HG03439 (cell line): Measurements from ENCODE around the gene TMEM225B.
"Not testable (repeated sequence)": the region's sequence is repeated elsewhere in the genome, so short reads cannot be mapped to it uniquely, and the experiment has no call there.

Source experiments
- ATAC-seq: cut with Tn5 transposase; IDR thresholded peaks from one replicate; pipeline ENCODE4 v1.9.1; 2021; ENCODE audit warnings: mild to moderate bottlenecking, moderate library complexity; ENCODE audit not compliant: unreplicated experiment

The TMEM225B gene

DNA sequence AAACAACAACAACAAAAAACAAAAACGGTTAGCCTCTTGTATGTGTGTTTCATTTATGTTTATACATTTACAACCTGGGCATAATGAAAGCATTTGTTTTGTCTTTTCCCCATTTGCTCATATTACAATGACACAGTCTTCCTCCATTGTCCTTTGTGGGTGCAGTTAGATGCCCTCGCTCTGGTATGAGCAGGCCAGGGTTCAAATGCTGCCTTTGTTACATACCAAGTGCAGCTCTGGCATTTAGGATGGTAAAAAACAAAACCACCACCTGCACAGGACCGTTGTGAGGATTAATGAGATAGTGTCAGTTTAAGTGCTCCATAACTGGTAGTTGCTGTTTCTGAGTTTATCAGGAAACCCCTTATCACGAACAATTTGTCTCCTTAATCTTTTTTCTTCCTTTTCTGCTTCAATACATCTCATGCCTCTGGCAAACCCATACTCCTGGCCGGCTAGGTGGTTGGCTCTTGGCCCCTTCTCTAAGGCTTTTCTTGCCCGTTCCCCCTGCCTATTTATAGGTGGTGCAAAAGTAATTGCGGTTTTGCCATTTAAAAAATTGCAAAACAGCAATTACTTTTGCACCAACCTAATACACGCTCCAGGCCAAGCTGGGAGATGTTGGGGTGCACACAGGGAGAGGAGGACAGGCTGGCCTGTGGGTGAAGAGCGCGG lies 18.6 kb upstream of the TMEM225B start:
- ATAC-seq: no peak

DNA sequence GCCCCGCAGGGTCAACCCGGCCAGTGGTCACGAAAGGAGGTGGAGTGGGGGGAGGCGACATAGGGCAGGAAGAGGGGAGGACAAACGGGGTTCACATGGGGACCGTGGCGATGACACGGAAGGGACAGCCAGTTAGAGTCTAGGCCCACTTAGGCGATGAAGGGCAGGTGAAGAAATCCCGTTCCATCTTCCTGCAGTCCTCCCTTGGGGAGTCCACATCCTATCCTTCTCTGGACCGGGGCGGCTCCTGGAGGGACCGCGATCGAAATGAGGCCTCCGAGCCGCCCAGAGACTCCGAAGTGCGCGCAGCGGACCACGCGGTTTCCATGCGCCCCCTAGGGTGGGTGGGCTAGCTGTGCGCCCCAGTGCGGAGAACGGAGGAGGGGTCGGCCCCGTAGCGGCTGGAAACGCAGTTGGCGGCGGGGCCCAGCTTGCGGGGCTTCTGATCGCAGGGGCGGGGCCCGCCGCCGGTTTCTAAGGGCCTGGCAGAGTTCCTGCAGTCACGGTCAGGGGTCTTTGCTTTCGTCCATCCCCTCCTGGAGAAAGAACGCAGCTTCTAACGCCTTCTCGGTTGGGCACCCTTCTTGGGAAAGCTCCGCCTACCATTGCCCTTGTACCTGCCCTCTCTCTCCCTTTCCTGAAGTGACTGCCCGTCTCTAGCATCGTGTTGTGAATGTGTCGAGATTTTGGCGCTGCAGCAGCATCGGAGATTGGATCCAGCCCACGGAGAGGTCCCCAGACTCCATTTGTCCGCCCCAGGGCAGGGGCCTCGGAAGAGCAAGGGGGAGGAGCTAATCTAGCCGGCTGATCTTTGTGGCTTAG lies 17.9 kb upstream of the TMEM225B start:
- ATAC-seq: no peak

DNA sequence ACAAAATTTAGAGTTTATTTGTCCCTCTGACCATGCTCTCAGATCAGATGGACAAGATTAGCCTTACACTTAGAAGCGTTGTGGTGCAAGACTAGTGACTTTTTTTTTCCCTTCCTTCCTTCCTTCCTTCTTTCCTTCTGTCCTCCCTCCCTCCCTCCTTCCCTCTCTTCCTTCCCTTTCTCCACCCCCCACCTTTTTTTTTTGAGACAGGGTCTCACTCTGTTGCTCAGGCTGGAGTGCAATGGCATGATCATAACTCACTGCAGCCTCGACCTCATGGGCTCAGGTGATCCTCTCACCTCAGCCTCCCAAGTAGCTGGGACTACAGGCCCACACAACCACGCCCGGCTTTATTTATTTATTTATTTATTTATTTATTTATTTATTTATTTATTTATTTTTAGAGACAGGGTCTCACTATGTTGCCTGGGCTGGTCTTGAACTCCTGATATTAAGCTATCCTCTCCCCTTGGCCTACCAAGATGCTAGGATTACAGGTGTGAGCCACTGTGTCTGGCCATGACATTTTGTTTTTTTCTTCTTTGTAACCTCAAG lies 17.2 kb upstream of the TMEM225B start:
- not testable (repeated sequence) for ATAC-seq

DNA sequence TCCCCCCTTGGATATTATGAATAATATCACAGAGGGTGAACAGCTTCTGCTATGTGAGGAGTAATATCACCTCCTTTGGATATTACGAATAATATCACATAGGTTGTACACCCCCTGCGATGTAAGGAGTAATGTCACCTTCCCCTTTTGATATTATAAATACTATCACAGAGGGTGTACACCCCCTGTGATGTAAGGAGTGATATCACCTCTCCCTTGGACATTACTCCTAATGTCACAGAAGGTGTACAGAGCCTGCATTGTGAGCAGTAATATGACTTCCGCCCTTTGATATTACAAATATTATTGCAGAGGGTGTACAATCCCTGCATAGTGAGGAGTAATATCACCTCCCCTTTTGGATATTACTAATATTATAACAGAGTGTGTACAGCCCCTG lies 9.2 kb upstream of the TMEM225B start:
- no peak for ATAC-seq

DNA sequence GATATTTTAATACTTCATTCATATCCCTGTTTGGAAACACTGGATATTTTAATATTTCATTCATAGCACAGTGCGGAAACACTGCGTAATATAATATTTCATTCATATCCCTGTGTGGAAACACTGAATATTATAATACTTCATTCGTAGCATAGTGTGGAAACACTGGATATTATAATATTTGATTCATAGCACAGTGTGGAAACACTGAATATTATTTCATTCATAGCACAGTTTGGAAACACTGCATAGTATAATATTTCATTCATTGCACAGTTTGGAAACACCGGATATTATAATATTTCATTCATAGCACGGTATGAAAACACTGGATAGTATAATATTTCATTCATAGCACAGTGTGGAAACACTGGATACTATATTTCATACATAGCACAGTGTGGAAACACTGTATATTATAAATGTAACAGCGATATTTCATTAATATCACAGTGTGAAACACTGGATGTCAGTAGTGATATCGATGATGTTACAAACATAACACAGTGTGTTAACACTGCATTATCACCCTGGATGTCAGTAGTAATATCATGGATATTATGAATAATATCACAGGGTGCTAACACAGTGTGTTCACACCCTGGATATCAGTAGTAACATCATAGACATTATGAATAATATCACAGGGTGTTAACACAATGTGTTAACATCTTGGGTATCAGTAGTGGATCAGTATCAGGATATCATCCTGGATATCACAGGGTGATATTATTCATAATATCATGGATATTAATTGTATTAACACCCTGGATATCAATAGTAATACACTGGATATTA lies 2.9 kb upstream of the TMEM225B start:
- ATAC-seq: no peak

DNA sequence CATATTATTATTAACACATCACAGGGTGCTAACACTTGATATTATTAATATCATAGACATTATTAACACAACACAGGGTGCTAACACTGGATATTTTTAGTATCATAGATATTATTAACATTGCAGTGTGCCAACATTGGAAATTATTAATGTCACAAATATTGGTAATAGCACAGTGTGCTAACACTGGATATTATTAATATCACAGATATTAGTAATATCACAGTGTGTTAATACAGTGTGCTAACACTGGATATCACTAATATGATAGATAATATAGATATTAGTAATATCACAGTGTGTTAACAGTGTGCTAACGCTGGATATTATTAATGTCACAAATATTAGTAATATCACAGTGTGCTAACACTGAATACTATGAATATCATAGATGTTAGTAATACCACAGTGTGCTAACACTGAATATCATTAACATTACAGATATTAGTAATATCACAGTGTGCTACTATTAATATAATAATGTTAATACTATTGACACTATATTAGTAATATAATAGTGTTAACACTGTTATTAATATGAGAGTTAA lies 1.6 kb upstream of the TMEM225B start:
- ATAC-seq: no peak

DNA sequence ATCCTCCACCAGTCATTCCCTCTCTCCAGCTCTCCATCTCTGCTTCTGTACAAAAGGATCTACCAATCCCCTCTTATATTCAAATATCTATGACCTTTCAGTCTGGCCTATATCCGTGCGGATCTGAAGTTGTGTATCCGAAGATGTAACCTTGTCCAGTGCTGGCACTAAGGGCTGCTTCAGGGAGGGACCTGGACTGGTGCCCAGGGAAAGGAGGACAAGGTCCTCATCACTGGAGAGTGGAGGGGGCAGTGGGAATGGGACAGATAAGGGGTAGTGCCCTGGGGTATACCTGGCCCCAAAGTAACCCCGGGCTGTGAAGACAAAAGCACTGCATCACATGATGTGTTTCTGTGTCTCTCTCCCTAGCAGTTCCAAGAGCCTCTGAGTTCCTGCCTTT lies 1.8 kb downstream of the TMEM225B start:
- ATAC-seq: no peak

DNA sequence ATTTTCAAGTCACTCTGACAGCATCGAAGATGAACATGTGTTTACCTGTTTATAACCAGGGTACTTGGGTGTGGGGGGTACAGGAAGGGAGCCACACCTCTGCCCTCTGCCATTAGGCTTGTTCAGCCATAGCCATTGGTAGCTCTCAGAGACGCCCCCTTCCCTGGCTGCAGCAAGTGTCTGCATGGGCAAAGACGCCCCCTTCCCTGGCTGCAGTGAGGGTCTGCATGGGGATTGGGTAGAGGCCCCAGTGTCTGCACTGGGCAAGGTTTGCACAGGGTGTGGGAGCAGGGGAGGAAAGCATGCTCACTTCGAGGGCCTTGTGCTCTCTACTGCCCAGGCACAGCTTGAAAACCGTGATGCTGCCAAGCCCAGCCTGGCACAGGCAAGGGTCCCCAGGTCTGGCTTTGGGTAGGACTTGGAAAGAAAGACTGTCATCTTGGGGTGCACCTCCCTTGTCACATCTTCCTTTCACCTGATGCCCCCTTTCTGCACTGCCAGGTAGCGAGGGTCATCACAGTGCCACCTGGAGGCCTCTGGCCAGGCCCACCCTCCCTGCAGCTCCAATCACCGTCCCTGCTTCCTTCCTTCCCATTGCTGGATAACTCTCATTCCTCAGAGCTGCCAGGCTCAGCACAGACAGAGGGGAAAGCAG lies 3.7 kb downstream of the TMEM225B start:
- ATAC-seq: no peak

DNA sequence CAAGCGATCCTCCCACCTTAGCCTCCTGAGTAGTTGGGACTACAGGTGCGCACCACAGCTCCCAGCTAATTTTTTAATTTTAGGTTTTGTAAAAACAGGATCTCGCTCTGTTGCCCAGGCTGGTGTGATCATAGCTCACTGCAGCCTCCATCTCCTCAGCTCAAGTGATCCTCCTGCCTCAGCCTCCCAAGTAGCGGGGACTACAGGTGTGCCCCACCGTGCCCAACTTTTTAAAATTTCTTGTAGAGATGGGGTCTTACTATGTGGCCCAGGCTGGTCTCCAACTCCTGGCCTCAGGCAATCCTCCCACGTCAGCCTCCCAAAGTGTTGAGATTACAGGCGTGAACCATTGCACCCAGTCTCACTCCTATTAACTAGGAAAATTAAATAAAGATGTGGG lies 7.5 kb downstream of the TMEM225B start:
- ATAC-seq: no peak

DNA sequence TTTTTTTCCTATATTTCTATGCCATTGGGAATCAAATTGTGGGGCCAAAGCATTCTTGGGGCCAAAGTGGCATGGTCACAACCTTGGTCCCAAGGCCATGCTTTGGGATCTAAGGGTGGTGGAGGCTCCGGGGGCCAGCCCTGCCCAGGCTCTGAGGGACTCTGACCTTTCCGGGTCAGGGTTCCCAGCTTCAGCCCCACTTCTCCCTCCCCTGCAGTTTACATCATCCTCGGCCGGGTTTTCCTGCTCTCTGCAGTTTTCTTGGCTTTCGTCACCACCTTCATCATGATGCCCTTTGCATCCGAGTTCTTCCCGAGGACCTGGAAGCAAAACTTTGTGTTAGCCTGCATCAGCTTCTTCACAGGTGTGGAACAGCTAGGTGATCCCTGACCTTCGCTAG lies 8.5 kb downstream of the TMEM225B start:
- ATAC-seq: no peak

DNA sequence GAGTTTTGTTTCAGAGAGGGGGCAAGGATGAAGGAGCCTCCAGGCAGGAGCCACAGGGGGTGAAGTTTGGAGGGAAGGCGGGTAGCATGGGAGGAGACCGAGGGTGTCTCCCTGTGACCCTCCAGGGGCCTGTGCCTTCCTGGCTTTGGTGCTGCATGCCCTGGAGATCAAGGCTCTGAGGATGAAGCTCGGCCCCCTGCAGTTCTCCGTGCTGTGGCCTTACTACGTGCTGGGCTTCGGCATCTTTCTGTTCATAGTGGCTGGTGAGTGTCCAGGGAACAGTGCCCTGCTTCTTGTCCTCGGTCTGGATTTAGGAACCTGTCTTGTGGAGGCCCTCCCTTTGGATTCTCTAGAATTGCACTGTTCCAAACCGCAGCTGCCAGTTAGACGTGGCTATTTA lies 9.5 kb downstream of the TMEM225B start:
- no peak for ATAC-seq

DNA sequence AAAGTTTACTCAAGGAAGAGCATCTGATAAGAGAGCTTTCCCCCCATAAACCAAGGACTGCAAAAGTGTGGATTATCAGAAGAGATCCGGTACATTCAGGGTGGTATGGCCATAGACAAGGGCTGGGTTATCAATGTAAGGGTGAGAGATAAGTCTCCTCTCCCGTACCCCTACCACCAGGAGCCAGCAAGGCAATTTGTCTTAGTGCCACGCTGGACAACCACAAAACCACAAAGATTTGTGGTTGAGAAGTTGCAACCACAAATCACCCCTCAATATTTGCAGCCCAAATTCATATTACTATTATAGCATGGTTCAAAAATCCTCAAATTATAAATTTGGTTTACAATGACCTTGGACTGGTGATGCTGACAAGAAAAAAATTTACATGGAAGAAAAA lies 16.4 kb downstream of the TMEM225B start:
- ATAC-seq: no peak

DNA sequence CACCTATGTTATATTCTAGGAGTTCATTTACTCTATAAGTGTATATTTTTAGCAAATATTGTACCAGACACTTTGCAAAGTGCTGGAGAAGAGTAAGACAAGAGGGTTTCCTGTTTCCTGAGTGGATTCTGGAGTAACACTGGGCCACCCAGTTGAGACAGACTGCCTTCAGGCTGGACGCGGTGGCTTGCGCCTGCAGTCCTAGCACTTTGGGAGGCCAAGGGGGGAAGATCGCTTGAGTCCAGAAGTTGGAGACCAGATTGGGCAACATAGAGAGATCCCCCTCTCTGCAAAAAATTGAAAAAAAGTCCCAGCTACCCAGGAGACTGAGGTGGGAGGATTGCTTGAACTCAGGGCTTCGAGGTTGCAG lies 17.9 kb downstream of the TMEM225B start:
- no peak for ATAC-seq

DNA sequence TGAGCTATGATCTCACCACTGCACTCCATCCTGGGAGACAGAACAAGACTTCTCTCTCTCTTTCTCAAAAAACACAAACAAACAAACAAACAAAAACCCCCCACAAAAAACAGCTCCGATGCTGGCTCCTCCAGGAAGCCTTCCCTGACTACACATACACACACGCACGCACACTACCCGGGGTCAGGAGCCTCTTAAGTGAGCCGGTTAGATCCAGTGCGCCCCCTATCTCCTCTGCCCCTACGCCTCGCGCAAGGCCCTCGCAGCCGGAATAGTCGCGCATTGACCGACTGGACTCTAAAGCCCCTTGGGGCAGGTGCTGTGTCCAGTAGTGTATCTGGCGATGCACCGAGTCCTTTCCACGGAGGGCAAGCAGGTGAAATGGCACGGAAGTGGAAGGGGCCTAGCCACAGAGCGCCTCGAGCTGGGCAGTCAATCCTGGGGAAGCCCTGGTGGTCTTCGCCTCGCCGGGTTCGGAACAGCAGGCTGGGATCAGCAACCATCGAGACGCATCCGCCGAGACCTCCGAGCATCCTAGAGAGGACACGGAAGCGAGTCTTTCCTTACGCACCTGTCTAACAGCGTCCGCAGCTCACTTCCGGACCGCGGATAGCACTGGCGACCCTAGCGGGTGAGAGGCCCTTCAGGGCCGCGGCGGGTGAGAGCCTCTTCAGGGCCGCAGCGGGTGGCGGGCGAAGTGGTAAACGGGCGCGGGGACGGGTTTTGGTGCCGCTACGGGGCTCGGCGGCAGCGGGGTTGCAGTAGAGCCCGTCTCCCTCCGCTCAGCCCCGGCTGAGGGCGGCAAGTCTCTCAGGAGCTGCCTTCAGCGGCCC lies 18.5 kb downstream of the TMEM225B start, which contains the start of gene ZSCAN25:
ZSCAN25 (plus strand) TSS at position 588 of the 833 bp plus-strand sequence. CDS start 2,661 bp downstream, outside the sequence.
- peak; percentile 94 for ATAC-seq

DNA sequence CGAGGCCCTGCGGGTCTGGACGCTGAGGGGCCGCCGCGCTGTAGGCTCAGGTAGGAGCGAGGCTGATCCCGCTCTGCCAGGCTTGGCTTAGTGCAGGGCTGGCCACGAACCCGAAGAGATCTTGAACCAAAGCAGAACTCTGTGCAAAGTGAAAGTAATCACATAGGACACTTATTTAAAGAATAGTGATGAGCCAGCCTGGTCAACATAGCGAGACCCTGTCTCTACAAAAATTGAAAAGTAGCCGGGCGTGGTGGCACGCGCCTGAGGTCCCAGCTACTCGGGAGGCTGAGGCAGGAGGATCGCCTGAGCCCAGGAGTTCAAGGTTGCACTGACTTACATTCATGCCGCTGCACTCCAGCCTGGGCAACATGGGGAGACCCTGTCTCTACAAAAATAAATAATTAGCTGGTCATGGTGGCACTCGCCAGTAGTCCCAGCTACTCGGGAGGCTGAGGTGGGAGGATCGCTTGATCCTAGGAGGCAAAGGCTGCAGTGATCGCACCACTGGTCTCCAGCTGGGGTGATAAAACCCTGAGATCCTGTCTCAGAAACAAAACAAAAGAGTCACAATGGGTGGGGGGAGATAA lies 19.2 kb downstream of the TMEM225B start:
- ATAC-seq: no peak

DNA sequence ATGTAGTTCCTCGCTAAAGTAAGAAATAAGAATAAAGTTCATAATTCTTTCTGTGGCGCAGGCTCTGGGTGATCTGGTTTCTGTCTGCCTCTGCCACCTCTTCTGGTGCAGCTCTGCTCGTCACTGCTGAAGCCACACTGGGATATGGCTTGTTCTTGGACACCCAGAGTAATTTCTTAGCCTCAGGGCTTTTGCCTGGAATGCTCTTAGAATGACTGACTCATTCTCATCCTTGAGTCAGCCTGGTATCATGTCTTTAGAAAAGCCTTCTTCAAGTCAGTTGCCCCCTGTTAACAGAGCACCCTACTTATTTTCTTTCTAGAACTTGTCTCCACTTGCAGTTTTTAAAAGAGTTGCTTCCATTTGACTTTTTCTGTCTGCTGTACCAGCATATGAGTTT lies 20.7 kb downstream of the TMEM225B start:
- no peak for ATAC-seq

DNA sequence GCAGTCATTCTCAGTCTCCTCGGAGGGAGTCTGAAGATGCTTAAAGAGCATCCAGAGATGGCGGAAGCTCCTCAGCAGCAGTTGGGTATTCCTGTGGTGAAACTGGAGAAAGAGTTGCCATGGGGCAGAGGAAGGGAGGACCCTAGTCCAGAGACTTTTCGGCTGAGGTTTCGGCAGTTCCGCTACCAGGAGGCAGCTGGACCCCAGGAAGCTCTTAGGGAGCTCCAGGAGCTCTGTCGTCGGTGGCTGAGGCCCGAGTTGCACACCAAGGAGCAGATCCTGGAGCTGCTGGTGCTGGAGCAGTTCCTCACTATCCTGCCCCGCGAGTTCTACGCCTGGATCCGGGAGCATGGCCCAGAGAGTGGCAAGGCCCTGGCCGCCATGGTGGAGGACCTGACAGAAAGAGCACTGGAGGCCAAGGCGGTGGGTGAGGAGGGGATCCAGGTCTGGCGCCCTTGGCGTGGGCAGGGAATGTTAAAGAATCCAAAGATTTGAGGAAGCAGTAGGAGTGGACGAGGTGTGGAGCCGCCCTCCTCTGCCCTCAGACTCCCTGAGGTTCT lies 21.6 kb downstream of the TMEM225B start:
- ATAC-seq: no peak

DNA sequence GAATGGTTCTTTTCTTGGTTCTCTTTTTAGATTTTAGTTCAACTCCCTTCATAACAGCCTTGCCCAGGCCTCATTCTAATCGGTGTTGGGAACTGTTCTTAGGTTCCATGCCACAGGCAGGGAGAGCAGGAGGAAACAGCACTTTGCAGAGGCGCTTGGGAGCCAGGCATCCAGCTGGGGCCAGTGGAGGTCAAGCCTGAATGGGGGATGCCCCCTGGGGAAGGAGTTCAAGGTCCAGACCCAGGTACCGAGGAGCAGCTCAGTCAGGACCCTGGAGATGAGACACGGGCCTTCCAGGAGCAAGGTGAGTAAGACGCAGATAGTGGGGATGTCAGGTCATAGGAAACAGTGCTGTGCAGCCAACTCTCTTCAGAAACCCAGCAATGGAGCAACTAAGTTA lies 23.2 kb downstream of the TMEM225B start:
- ATAC-seq: no peak

DNA sequence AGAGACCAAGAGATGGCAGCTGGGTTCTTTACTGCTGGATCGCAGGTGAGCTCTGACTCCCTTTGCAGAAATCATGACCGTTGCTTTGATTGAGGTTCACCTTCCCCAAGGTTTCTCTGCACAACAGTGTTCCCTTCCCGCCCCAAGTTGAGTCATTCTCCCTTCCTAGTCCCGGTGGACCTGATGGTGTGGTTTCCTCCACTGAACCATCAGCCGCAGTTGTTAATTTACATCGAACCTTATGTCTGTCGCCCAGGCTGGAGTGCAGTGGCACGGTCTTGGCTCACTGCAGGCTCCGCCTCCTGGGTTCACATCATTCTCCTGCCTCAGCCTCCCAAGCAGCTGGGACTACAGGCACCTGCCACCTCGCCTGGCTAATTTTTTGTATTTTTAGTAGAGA lies 24.5 kb downstream of the TMEM225B start:
- no peak for ATAC-seq
